CD1c-positive myeloid dendritic cell (primary cell): ENCODE data around the gene SCUBE2.
A peak's percentile ranks its signal among the peaks of the same experiment; 100 is the strongest.
"Not testable (repeated sequence)": the region's sequence is repeated elsewhere in the genome, so short reads cannot be mapped to it uniquely, and the experiment has no call there.

Experiments
- DNase-seq: peaks from one replicate; pipeline ENCODE4 v3.0.0-alpha.2; 2016; ENCODE audit errors: extremely low spot score

SCUBE2 gene

GRCh38 chr11:9046481-9046880 lies 44.9 kb downstream of the SCUBE2 start:
- no peak for DNase-seq

GRCh38 chr11:9042488-9042887 lies 48.9 kb downstream of the SCUBE2 start:
- no peak for DNase-seq

GRCh38 chr11:9041747-9042146 lies 49.7 kb downstream of the SCUBE2 start:
- no peak for DNase-seq

- DNase-seq, result no peak
Measured at GRCh38 chr11:9040410-9040809, 51.0 kb downstream of the SCUBE2 start.

- DNase-seq, result no peak
Measured at GRCh38 chr11:9039863-9040262, 51.5 kb downstream of the SCUBE2 start.

- no peak for DNase-seq
Measured at GRCh38 chr11:9039198-9039597, 52.2 kb downstream of the SCUBE2 start.

GRCh38 chr11:9038541-9038940 lies 52.9 kb downstream of the SCUBE2 start:
- DNase-seq, result peak; percentile 56

GRCh38 chr11:9037963-9038362 lies 53.4 kb downstream of the SCUBE2 start:
- DNase-seq, result no peak

- no peak for DNase-seq
Measured at GRCh38 chr11:9037046-9037780, 54.2 kb downstream of the SCUBE2 start.

GRCh38 chr11:9030601-9031000 lies 60.8 kb downstream of the SCUBE2 start:
- DNase-seq, result no peak

- no peak for DNase-seq
Measured at GRCh38 chr11:9029422-9029821, 62.0 kb downstream of the SCUBE2 start.

GRCh38 chr11:9028581-9028980 lies 62.8 kb downstream of the SCUBE2 start:
- no peak for DNase-seq

GRCh38 chr11:9025101-9025850 lies 66.1 kb downstream of the SCUBE2 start:
- DNase-seq, result no peak

- DNase-seq, result peak; percentile 12
Measured at GRCh38 chr11:9022961-9023680, 68.3 kb downstream of the SCUBE2 start.

GRCh38 chr11:9020916-9021315 lies 70.5 kb downstream of the SCUBE2 start:
- no peak for DNase-seq

- no peak for DNase-seq
Measured at GRCh38 chr11:9019861-9020260, 71.5 kb downstream of the SCUBE2 start.

GRCh38 chr11:9017773-9018172 lies 73.6 kb downstream of the SCUBE2 start:
- peak; percentile 93 for DNase-seq

- no peak for DNase-seq
Measured at GRCh38 chr11:9016916-9017642, 74.3 kb downstream of the SCUBE2 start.

- DNase-seq, result peak; percentile 71
Measured at GRCh38 chr11:9015677-9016076, 75.7 kb downstream of the SCUBE2 start.

- no peak for DNase-seq
Measured at GRCh38 chr11:9014826-9015225, 76.6 kb downstream of the SCUBE2 start.

- no peak for DNase-seq
Measured at GRCh38 chr11:9013373-9013772, 78.0 kb downstream of the SCUBE2 start.

GRCh38 chr11:9009538-9009937 lies 81.9 kb downstream of the SCUBE2 start:
- not testable (repeated sequence) for DNase-seq
